NCI-H446 treated with DMSO at 0.1 percent for 48 hours (cell line): ENCODE results near the gene CEP250.
"Not testable (repeated sequence)": the region's sequence is repeated elsewhere in the genome, so short reads cannot be mapped to it uniquely, and the experiment has no call there.

Source experiments
- DNase-seq: peaks from one replicate; lab custom pipeline; 2025; lab: John Stamatoyannopoulos, UW

Gene CEP250

DNA sequence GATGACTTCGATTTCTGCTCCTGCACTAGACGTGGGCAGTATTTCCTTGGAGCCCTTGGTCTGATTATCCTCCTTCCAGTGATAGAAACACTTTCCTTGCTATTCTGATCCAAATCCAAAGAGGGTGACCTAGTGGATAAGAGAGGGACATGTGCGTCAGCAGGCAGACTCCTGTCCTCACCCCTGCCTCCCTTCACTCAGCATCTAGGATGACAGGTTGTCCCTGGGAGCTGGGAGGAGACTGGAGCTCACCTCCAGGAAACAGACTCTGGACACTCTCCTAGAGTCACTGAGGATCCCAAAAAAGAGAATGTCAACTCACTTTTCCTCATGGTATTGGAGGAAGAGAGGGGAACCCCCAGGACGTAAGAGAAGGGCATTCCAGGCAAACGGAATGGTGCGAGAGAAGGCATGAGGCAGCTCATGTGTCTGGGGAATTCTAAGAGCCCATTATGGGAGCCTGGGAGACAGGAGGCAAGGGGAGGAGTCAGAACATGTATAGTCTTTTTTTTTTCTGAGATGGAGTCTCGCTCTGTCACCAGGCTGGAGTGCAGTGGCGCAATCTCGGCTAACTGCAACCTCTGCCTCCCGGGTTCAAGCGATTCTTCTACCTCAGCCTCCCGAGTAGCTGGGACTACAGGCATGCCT lies 71.8 kb downstream of the CEP250 start:
- DNase-seq = no peak

DNA sequence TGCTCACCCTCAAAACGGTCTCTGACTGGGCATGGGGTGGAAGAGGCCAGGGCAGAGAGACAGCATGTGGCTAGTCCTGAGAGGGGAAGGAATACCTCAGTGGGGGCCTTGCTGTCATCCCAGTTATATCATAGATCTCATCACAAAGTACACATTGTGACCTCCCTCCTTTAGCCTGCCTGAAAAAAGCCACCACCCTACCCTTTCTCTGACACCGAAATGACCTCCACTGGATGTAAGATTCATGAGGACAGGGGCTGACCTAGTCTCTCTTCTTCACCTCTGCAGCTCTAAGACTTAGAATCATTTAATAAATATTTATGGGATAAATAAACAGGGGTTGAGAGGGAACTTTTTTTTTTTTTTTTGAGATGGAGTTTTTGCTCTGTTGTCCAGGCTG lies 74.2 kb downstream of the CEP250 start, which contains the start of gene C20orf173:
Gene C20orf173, minus strand, starts transcription at position 101 of the 400 bp plus-strand sequence. CDS start 279 bp downstream, outside the sequence.
- no peak for DNase-seq

DNA sequence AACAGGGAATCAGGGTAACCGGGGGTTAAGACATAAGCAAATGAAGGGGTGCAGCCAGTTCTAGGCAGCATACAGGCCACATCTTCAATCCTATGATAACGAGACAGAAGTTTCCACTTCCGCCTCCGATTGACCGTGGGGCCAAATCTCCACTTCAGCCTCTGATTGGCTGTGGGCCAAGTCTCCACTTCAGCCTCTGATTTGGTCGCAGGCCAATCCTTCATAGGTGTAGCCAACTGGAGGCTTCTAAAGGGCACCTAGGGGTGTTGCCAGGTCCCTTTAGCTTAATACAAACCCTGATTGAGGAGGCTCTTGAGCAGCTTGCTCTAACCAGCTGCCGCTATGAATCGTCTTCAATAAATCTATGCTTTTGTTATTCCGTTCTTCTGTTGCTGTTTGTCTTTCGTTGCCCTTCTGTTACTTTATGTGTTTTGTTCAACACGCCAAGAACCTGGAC lies 84.4 kb downstream of the CEP250 start:
- DNase-seq = peak; percentile 38

DNA sequence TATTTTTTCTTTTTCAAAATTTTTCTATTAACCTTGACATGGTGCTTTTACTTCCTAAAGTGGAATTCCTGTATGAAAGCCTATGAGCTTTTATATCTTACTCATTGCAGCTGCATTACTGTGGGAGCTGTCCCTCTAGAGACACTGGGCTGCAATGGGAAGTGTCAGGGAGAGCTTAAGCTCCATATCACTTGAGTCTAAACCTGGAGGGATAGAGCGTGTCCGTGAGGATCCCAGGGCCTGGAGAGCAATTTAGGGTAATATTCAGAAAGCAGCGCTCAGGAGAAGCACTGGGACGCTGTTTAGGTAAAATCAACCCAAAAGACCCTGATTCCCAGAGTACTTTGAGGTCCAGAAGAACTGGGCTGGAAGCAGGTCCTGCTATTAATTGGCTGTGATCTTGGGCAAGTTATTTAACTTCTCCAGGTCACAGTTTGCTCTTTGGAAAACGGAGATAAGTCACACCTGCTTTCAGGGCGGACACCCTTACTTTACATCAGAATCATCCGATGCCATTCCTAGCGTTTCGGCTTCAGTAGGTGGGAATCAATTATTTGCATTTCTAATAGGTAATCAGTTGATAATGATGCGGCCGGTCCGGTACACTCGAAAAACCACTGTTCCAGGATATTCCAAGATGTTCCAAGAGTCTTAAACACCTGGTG lies 85.9 kb downstream of the CEP250 start:
- no peak for DNase-seq

DNA sequence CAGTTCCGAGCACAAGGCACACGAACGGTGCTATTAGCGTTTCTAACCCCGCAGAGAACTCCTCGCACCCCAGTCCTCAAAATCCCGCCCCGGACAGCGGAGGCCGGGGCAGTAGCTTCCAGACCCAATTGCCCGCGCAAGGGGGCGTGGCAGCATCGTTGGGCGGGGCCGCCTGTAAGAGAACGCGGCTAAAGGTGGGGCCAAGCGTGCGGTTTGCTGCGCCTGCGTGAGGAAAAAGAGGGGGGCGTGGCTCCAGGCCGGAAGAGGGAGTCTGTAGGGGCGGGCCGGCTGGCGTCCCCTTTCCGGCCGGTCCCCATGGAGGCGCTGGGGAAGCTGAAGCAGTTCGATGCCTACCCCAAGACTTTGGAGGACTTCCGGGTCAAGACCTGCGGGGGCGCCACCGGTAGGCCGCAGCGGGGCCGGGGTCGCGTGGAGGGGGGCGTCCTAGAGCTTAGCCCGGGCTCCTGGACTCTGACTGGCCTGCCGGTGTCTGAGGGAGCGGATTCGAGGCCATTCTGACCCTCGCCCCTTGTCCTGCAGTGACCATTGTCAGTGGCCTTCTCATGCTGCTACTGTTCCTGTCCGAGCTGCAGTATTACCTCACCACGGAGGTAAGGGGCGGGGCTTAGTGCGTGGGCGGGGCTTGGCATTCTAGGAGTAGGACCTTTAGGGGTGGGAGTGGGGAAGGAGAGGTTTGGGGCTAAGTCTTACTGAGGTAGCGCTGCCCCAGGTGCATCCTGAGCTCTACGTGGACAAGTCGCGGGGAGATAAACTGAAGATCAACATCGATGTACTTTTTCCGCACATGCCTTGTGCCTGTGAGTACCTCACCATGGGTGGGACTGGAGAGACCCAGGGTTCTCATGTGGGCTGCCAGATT lies 86.6 kb downstream of the CEP250 start, which contains the start of gene ERGIC3:
Gene ERGIC3, plus strand, starts transcription at position 296 of the 880 bp plus-strand sequence. Its CDS starts 20 bp downstream, at position 316.
- peak; percentile 92 for DNase-seq

- DNase-seq = no peak
Observed at GRCh38 chr20:35542990-35543389, 87.6 kb downstream of the CEP250 start.

DNA sequence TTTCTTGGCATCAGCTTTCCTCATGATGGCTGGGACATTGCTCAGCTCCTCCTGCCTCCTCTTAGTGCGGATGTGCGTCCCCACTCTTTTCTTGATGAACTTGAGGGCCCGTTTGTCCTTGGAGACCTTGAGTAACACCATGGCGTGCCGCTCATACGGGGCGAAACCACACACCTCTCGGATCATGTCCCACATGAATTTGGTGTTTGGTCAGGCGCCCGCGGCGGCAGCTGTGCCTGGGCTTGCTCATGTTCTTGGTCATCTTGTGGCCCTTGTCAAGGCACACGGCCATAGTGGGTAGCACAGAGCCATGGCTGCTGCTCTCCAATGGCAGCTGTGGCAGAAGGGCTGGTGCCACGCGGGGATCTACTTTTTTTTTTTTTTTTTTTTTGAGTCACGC lies 89.0 kb downstream of the CEP250 start:
- no peak for DNase-seq

DNA sequence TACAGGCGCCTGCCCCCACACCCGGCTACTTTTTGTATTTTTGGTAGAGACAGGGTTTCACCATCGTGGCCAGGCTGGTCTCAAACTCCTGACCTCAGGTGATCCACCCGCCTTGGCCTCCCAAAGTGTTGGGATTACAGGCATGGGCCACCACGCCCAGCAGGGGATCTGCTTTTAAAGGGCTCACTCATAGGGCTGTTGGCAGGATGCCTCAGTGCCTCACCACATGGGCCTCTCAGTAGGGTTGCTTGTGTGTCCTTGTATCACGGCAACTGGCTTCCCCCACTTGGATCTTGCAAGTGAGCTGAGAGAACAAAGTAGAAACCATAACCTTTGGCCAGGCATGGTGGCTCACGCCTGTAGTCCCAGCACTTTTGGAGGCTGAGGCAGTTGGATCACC lies 89.5 kb downstream of the CEP250 start:
- not testable (repeated sequence) for DNase-seq

- no peak for DNase-seq
Observed at GRCh38 chr20:35546127-35546526, 90.7 kb downstream of the CEP250 start.

DNA sequence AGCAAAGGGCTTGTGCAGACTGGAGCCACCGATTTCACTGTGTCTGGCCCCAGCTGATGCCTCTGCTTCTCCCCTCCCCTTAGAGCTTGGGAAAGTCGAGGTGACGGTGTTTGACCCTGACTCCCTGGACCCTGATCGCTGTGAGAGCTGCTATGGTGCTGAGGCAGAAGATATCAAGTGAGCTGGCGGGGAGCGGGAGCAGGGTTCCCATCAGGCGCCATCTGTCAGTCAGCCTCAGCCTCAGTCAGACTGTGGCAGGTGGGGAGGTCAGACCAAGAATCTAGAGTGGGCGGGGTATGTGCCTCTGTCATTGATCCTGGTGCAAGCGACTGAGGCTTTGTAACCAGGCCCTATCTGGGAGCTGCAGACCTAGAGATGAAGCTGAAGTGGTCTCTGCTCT lies 91.9 kb downstream of the CEP250 start:
- DNase-seq = no peak

DNA sequence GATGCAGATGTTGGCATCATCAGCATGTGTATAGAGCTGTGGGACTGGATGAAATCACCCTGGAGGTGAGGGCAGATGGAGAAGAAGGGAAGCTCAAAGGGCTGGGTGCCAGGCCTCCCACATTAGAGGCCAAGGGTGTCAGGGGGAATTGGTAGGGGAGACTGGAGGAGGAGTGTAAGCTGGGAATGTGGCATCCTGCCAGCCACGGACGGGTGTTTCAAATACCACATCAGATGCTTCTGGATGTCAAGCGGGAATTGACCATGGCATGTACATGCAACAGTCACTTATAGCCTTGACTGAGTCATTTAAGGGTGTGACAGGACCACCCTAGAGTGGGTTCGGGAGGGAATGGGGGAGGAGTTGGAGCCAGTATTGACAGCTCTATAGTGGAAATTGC lies 96.1 kb downstream of the CEP250 start:
- DNase-seq = no peak

DNA sequence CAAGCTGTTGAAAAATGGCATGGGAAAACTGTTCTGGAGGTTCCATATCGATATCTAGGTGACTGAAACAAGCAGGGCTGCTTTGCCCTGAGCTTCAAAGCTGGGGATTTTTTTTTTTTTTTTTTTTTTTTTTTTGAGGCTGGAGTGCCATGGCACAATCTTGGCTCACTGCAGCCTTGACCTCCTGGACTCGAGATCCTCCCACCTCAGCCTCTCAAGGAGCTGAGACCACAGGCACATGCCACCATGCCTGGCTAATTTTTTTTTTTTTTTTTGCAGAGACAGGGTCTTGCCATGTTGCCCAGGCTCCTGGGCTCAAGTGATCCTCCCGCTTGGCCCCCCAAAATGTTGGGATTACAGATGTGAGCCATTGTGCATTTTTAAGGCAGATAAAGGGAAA lies 97.5 kb downstream of the CEP250 start:
- DNase-seq = no peak

GRCh38 chr20:35555461-35555860 lies 100.1 kb downstream of the CEP250 start:
- not testable (repeated sequence) for DNase-seq

GRCh38 chr20:35555951-35556645 lies 100.7 kb downstream of the CEP250 start:
- DNase-seq = no peak

DNA sequence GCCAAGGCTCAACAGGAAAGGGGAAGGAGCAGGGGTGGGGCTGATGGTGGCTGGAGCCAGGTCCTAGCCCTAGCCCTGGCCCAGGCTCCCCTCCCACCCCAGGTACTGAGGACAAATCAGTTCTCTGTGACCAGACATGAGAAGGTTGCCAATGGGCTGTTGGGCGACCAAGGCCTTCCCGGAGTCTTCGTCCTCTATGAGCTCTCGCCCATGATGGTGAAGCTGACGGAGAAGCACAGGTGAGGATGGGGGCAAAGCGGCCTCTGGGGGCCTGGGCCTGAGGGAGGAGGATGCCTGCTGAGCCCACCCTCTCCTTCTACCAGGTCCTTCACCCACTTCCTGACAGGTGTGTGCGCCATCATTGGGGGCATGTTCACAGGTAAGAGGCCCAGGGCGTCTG lies 101.5 kb downstream of the CEP250 start:
- DNase-seq = no peak

- no peak for DNase-seq
Observed at GRCh38 chr20:35558451-35558850, 103.1 kb downstream of the CEP250 start.

DNA sequence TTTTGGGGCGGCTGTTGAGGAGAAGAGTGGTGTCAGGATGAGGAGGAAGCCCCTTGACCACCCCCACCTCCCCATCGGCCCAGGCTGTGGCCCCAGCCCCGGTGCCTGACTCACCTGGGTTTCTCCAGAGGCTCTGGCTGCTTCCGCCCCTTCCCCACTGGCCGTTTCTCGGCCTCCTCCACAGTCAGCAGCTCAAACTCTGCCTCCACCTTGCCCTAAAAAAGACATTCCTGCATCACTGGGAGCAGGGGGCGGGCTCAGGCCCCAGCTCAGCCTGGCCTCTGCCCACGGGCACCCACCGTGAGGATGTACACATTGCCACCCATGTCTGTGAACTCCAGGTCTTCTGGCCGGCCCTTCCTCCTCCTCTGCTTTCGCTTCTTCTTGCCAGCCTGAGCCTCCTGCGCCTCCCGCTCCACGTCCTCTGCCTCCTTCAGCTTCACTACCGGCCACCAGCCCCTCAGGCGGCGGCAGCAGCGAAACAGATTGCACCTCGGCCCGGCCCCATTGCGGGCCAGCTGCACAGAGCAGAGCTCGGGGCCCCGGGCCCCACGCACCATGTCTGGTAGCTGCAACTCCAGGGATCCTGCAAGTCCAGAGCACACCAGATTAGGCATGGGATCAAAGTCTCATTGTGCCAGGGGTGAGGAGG lies 103.8 kb downstream of the CEP250 start:
- DNase-seq = no peak

GRCh38 chr20:35560105-35560511 lies 104.7 kb downstream of the CEP250 start:
- DNase-seq = no peak

DNA sequence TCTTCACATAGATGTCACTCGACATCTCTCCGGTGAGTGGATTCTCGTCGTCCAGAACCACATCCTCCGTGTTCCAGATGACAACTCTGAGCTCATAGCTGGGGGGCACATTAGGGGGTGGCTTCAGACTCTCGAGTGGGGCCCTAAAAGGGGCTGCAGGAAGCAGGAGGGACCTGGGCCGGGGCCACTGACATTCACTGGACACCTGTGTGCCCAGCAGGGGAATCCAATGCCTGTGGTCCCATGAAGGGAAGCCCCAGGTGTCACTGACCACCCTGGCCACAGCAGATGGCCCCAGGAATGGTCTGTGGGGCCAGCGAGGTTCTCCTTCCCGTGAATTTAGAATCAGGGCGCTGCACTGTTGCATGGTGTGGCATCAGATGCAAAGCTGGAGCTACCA lies 105.1 kb downstream of the CEP250 start:
- no peak for DNase-seq

DNA sequence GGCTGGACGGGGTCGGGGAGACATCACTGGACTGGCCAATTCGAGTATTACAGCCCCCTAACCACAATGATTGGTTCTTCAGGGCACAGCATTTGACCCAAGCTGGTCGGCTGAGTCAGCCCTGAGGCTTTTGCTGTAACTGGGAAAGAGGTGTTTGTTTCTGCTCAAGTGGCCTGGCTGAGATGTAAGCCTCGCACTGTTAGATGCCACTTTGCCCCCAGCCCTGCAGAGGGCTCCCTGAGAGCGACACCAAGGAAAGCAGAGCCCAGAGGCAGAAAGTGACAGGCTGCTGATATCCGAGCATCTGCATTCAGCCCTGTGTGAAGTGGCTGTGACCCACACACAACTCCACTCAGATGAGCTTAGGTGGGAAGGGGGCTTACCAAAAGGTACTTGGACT lies 105.9 kb downstream of the CEP250 start:
- no peak for DNase-seq

DNA sequence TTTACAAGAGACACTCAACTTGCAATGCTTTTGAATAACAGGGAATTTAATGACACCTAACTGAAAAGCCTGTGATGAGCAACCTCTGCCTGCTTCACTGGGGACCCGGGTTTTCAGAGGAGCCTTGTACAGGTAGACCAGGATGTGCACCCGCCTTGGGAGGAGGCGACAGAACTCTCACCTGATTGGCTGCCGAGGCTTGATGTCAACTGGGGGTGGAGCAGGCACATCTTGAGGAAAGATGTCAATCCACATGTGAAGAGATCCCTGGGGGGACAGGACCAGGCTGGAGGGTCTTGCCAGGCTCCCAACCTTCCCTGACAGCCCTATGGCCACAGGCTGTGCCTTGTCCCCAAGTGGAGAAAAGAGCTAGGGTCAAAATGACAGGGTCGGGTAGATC lies 106.3 kb downstream of the CEP250 start:
- DNase-seq = no peak
